ENCODE results near the gene ZBTB4. TPM values are rescaled to one million over a fixed set of nuclear protein-coding genes. Genes with fewer than 3 reads are reported as not detected.

Gene ZBTB4
- total and polyA plus RNA-seq, 2 experiments from 2014 or later, result 3.6 to 11.2 TPM

DNA sequence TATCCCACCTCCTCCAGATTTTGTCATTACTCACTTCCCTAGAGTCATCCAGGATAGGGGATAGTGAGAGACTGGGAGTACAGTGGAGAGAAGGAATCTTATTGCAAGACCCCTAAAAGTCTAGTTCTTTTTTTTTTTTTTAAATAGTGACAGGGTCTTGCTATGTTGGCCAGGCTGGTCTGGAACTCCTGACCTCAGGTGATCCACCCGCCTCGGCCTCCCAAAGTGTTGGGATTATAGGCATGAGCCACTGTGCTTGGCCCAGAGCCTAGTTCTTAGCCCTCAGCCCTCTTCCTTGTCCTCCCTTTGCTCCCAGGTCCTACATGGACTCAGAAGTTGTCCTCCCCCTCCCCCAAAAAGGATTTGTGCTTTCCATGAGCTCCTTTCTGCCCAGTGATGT lies 37.3 kb downstream of the ZBTB4 start:
- H3K27ac ChIP-seq (ENCODE audit: low read depth), result no peak overlapping the region
- Mint-ChIP-seq H3K9me3 (no peaks in the 10 kb centered on the region), H3K36me3 (ENCODE audit: low read depth) (no peaks in the 10 kb centered on the region; the same call in 2 of the 3 replicates), H3K27me3 (ENCODE audit: insufficient read depth, low read depth, poor library complexity) (peaks cover 49% of the 10 kb centered on the region), H3K27ac (no peak overlapping the region), H3K4me3 (peak overlapping the region; percentile 96; the same call in 1 of the 3 replicates), H3K4me1 (peaks cover 44% of the 10 kb centered on the region)
- DNase-seq (ENCODE audit: low spot score) (no peak), ATAC-seq (no peak)
- H3K9me2 ChIP-seq (ENCODE audit: insufficient read depth), result no peaks in the 10 kb centered on the region
- peaks cover 57% of the 10 kb centered on the region for H3K27me3 ChIP-seq (ENCODE audit: insufficient read depth)
- H3K79me2 ChIP-seq (replicated peaks; ENCODE audit: insufficient read depth), result no peaks in the 10 kb centered on the region
- no peak overlapping the region for H2AFZ ChIP-seq
- H3K4me3 ChIP-seq, result no peak overlapping the region
- no peaks in the 10 kb centered on the region for H3K36me3 ChIP-seq (ENCODE audit: insufficient read depth)
- peaks cover 42% of the 10 kb centered on the region for H3K4me1 ChIP-seq (ENCODE audit: insufficient read depth)
- H4K20me1 ChIP-seq (replicated peaks; ENCODE audit: insufficient read depth), result peaks cover 3% of the 10 kb centered on the region; the same call in 1 of the 2 replicates
- H3K4me2 ChIP-seq, result peak overlapping the region; percentile 76; the same call in 1 of the 2 replicates
- peaks cover 51% of the 10 kb centered on the region for H3F3A ChIP-seq (replicated peaks; ENCODE audit: low read depth)
- TF ChIP-seq ZNF114 (CRISPR knock-in tag; IDR thresholded peaks at IDR 0.05), result no peak
- TF ChIP-seq ZNF331 (CRISPR knock-in tag; IDR thresholded peaks at IDR 0.05; ENCODE audit: low read depth), result no peak
- no peak for TF ChIP-seq EZH2phosphoT487 (IDR thresholded peaks at IDR 0.05; ENCODE audit: unreplicated experiment)
- no peak for TF ChIP-seq REST (IDR thresholded peaks at IDR 0.05; ENCODE audit: unreplicated experiment)
- no peak for TF ChIP-seq EZH2 (IDR thresholded peaks at IDR 0.05; ENCODE audit: low read depth, unreplicated experiment)
- no peak for TF ChIP-seq POLR2AphosphoS5 (IDR thresholded peaks at IDR 0.05; ENCODE audit: low read depth)
- TF ChIP-seq NANOG (IDR thresholded peaks at IDR 0.05; ENCODE audit: borderline replicate concordance), result no peak
- TF ChIP-seq ZNF462 (CRISPR knock-in tag; IDR thresholded peaks at IDR 0.05), result no peak
- no peak for TF ChIP-seq CREB1 (CRISPR knock-in tag; IDR thresholded peaks at IDR 0.05; ENCODE audit: low read depth)
- TF ChIP-seq, protein P1, sequence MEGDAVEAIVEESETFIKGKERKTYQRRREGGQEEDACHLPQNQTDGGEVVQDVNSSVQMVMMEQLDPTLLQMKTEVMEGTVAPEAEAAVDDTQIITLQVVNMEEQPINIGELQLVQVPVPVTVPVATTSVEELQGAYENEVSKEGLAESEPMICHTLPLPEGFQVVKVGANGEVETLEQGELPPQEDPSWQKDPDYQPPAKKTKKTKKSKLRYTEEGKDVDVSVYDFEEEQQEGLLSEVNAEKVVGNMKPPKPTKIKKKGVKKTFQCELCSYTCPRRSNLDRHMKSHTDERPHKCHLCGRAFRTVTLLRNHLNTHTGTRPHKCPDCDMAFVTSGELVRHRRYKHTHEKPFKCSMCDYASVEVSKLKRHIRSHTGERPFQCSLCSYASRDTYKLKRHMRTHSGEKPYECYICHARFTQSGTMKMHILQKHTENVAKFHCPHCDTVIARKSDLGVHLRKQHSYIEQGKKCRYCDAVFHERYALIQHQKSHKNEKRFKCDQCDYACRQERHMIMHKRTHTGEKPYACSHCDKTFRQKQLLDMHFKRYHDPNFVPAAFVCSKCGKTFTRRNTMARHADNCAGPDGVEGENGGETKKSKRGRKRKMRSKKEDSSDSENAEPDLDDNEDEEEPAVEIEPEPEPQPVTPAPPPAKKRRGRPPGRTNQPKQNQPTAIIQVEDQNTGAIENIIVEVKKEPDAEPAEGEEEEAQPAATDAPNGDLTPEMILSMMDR (conservative IDR thresholded peaks at IDR 0.05; ENCODE audit: low read depth in 2 of 2), result no peak
- no peak for TF ChIP-seq JUNB (IDR thresholded peaks at IDR 0.05; ENCODE audit: unreplicated experiment)
- no peak for TF ChIP-seq ETS1 (IDR thresholded peaks at IDR 0.05)
- TF ChIP-seq STAT1 (IDR thresholded peaks at IDR 0.05; ENCODE audit: unreplicated experiment), result no peak
